GM13977 (cell line): ENCODE measurements around the gene APOL2.
A peak's percentile ranks its signal among the peaks of the same experiment; 100 is the strongest.

Source experiments
- DNase-seq: peaks from one replicate; pipeline ENCODE4 v3.0.0; 2012; ENCODE audit warnings: low spot score
- CTCF ChIP-seq: IDR thresholded peaks from 2 replicates; pipeline ENCODE4 v1.5.1; 2012; ENCODE audit warnings: mild to moderate bottlenecking, control low read depth; ENCODE audit not compliant: insufficient read depth; ENCODE audit errors: extremely low read depth, missing control alignments
- in situ Hi-C: fragments of 300-500 bp; cut with MboI; formaldehyde crosslinking; loops from one replicate; pipeline ENCODE4 v1.12.0; 2022; ENCODE audit warnings: low sequenced_read_pairs, low pct_unique_long_range_greater_than_20kb, mixed read lengths, inconsistent platforms; ENCODE audit not compliant: unreplicated experiment

The APOL2 gene

DNA sequence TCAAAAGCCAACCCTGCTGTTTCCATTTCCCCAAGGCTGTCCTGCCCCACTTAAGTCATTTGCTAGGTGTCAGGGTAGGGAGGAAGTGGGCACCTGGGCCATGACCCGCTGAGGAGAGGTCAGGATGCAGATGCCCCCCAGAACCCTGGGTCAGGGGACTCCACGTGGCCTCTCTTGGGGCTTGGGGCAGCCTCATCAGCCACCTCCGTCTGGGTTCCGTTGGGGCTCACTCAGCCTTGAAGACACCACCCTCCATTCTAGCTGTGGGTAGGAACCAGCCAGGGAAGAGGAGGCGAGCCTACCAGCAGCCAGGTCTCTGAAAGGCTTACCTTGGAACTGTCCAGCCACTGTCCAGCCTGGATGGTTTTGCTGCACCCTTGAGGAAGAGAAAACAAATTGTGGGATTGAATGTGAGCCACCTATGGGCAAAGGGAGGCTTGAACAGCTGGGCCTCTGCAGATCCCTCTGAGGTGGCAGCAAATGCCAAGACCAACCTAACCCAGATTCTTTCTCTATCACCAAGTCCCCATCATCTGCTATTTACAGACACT is 40.3 kb downstream of the APOL2 start:
- in situ Hi-C loops: no loop called here
- no peak for DNase-seq
- TF ChIP-seq CTCF: no peak

GRCh38 chr22:36198536-36198935 is 40.8 kb downstream of the APOL2 start:
- in situ Hi-C loops: no loop called here
- DNase-seq: no peak
- no peak for TF ChIP-seq CTCF

GRCh38 chr22:36197514-36198146 is 41.7 kb downstream of the APOL2 start:
- no peak for TF ChIP-seq CTCF
- peak; percentile 46 for DNase-seq
- in situ Hi-C loops: no loop called here

- no peak for TF ChIP-seq CTCF
- DNase-seq: no peak
- in situ Hi-C loops: no loop called here
These were observed 42.3 kb downstream of the APOL2 start for GRCh38 chr22:36197065-36197440.

DNA sequence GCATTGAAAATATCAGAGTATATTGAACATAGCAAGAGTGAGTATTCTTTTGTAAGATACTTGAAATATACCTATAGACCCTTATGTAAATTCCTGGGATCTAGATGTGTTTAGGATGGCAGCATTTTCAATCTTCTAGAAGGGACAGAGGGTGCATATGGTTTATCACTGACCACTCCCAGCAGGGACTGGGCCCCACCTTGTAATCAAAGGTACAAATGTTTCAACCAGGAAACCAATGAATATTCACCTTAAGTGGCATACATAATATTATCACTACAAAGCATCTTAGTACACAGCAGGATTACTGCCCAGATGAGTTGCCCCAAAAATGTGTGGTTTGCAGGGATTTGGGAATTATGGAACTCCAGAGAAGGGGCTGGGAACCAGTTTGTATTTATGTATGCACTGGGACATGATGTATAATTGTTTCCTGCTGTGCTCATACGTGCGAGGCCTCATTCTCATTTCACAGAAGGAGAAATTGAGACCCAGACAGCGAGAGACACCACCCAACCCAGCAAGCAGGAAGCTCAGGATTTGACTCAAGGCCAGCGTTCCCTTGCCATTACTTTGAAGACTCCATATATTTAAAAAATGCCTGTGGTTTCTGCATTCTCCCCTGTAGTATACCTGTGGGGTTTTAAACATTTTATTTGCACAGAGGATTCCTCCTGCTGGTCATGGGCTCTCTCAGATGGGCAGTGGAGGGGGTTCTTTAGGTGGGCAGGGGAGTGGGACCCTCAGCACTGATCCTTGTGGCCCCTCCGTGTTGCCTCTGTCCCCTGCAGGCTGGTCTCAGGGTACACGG is 42.9 kb downstream of the APOL2 start:
- in situ Hi-C loops: no loop called here
- no peak for DNase-seq
- TF ChIP-seq CTCF: no peak

DNA sequence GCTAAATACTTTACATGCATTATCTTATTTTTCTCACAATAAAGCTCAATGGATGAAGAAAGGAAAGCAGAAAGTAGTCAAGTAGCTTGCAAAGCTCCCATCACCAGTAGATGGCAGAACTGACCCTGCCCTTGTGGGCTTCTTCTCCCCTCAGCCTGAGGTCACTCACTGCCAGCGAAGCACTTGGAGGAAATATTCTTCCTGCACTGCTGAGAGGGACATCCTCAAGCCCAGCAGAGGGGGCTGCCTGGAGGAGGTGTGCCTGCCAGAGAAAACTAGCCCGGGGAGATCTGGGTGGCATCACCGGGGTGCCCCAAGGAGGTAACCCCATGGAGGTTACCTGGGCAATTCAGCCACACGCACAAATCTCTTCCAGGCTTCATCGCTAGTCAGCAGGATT is 44.4 kb downstream of the APOL2 start:
- DNase-seq: peak; percentile 56
- peak; percentile 75 for TF ChIP-seq CTCF
- in situ Hi-C loops: no loop called here
